SK-N-DZ (cell line): ENCODE data around the gene RPUSD3.

ENCODE experiments used
- DNase-seq: peaks from one replicate; pipeline ENCODE4 v3.0.0-alpha.2; 2015; ENCODE audit warnings: low spot score

The RPUSD3 gene

GRCh38 chr3:9806688-9807589 is 36.9 kb downstream of the RPUSD3 start:
- no peak for DNase-seq

GRCh38 chr3:9806137-9806536 is 37.7 kb downstream of the RPUSD3 start:
- DNase-seq, result no peak

DNA sequence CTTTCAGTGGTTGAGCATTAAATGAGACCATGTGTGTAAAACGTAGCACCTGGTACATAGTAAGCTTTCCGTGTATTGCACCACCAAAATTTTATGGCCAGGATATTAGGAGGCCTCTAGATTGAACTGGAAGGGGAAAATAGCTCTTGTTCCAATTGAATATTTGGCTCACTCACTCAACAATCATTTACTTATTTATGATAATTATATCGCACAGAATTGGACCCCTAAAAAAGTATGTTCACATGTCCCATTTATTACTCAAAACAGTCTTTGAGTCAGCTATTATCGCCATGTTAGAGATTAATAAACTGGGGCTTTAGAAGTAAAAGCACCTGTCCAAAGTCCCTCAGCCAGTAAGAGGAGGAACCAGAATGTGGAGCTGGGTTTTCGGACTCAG is 38.8 kb downstream of the RPUSD3 start:
- no peak for DNase-seq

- DNase-seq, result no peak
Observed at GRCh38 chr3:9803494-9803893, 40.3 kb downstream of the RPUSD3 start.

- DNase-seq, result no peak
Observed at GRCh38 chr3:9800529-9800928, 43.3 kb downstream of the RPUSD3 start.

DNA sequence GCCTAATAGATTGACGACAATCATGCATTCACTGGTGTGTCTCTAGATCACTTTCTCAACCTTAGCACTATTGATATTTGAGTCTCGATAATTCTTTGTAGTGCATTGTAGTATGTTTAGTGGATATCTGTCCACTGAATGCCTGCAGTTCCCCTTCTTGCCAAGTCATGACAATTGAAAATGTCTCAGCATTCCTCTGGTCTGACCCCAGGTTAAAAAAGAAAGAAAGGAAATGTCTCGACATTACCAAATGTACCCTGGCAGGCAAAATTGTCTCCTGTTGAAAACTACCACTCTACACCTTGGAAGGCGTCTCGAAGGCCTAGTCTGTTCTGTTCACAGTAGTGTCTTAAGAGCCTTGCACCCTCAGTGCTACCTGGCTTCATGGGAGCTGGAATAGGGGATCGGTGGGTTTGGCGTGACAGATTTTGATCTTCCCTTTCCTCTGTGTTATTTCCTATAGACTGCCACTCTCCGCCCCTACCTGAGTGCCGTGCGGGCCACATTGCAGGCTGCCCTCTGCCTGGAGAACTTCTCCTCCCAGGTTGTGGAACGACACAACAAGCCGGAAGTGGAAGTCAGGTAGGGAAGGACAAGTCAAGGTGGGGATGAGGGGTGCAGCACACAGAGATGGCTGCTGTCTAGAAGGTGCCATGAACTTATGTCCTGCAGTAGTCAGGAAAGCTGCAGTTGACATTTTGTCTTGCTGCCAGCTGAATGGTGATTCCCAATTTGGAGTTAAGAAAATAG is 46.4 kb downstream of the RPUSD3 start:
- no peak for DNase-seq

DNA sequence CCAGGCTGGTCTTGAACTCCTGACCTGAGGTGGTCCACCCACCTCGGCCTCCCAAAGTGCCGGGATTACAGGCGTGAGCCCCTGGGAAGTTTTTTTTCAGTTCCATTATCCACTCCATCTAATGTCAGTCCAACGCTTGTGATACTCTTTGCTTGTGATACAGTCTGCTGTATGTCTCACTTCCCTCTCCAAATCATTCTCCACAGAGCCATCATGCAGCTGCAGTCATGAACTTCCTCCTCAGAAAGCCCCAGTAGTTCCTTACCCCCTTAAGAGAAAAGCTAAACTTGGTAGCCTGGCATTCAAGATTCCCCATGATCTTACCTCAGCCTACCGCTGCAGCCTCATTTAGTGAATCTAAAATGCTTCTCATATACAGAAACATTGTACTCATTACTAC is 48.6 kb downstream of the RPUSD3 start:
- DNase-seq, result no peak

GRCh38 chr3:9794400-9794799 is 49.4 kb downstream of the RPUSD3 start:
- no peak for DNase-seq

DNA sequence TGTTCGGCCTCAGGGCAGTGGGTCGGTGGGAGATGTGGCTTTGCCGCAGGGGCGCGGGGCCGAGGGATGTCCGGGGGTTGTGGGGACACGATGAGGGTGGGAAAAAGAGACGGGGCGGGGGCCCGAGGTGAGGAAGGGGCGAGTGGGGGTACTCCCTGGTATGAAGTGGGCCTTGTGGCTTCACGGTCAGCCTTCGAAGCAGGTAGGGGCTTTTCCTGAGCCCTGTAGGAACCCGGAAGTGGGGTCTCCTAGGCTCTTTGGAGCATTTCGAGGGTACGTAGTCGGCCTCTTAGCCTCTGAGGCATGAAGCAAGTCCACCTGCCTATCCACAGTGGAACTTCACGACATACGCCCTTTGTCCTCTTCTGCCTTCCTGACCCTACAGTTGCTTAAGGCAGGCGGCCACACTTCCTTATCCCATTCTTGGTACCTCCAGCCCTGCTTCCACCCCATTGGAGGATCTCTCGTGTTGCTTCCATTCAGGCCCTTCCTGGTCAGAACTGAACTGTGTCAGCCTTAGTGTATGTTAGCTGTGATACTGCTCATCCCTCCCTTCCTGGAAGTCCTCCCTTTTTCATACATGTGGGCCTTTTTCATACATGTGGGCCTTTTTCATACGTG is 50.5 kb downstream of the RPUSD3 start:
- peak; percentile 67 for DNase-seq

DNA sequence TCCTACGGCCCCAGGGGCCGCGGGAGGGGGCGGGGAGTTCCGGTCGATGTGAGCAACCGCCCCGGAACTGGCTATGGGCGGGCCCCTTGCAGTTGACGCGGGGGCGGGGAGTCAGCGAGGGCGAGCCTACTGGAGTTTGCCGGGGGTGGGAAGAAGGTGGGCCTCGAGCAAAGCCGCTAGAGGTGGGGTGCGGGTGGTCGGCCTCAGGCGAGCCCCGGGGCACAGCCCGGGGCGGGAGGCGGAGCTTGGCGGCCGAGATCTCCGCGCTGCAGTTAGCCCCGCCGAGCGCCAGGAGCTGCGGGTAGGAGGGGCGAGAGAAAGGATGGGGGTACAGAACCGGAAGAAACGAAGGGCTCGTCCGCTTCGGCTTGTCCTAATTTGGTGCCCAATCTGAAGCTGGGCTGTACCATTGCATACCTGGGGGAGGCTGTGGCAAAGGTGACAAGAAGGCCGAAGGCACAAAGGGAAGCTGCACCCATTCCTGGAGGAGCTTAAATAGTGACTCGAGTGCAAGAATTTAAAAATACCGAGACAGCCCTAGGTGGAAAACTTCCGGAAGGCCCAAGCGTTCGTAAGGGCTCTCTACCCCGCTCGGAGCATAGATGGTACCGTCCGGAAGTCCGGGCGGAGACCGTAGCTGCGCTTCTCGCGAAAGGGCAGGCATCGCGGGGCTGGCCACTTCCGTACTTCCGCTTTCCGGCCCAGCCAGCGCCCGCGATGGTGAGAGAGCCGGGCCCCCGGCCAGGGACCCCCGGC is 51.2 kb downstream of the RPUSD3 start, which contains the start of the genes ARPC4 and TADA3:
ARPC4 (plus strand) TSS at position 678 of the 756 bp plus-strand sequence; CDS start at position 718, 40 bp downstream.
TADA3 (minus strand) TSS at position 69 of the 756 bp plus-strand sequence. CDS start 1,007 bp downstream, outside the sequence.
- DNase-seq, result peak; percentile 99

DNA sequence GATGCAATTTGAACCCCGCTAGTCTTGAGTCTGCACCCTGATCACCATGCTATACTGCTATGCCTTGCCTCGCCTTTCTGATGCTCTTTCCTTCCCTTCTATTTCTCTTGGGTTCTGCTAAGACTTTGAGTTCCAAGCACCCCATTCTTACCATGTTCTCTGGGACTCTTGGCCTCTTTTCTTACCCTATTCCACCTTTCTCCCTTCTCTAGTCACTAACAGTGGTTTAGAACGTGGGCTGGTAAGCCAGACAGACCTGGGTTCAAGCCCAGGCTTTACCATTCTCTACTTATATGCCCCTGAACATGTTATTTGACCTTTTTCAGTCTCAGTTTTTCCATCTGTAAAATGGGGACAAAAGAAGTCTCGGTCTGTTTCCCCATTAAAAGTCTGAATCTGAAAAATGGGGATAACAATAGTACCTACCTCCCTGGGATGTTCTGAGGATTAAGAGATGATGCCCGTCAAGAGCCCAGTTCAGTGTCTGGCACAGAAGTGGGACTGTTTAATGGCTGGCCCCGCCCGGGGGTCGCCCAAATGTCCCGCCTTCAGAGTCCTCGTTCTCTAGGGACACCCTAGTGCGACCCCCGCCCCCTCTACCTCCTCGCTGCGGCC is 51.9 kb downstream of the RPUSD3 start:
- no peak for DNase-seq

DNA sequence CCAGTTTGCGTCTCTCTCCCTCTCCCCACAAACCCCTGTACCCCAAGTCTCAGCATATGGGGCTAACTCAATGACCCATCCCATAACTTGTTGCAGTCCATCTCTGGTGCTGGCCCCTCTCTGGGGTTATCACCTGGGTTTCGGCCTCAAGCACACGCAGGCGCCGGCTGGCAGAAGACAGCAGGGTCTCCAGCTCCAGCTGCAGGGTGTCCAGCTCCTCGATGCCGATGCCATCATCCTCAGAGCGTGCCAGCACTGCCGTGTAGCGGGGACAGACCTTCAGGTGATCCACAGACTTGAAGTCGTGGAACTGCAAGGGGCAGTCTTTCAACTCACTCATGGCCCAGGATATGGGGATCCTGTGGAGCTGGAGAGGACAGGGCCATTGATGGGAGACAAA is 52.7 kb downstream of the RPUSD3 start:
- no peak for DNase-seq
